Suppressor macrophage treated with lipopolysaccharide for 1 hour (primary cell): ENCODE results near the gene EHF.
"Not testable (repeated sequence)": the region's sequence is repeated elsewhere in the genome, so short reads cannot be mapped to it uniquely, and the experiment has no call there.

Experiments used
- DNase-seq, 3 donors: peaks; one replicate each; pipeline ENCODE4 v3.0.0-alpha.2; 2020 to 2022

Gene EHF

GRCh38 chr11:34620820-34621792 lies at the start of gene EHF:
Gene EHF (plus strand): TSS chr11:34621093. CDS start chr11:34642631, 21,538 bp downstream.
- DNase-seq, result peak; percentile 50 to 68 (median 57)

- DNase-seq, result peak in 1 of 3 donors; percentile 18
These were observed 47.4 kb upstream of the EHF start for GRCh38 chr11:34573537-34573936.

GRCh38 chr11:34575261-34575660 lies 45.6 kb upstream of the EHF start:
- no peak for DNase-seq

GRCh38 chr11:34575671-34576070 lies 45.2 kb upstream of the EHF start:
- DNase-seq, result peak; percentile 69 to 87 (median 81)

GRCh38 chr11:34576331-34576730 lies 44.6 kb upstream of the EHF start:
- no peak for DNase-seq

- no peak for DNase-seq
These were observed 37.1 kb upstream of the EHF start for GRCh38 chr11:34583818-34584217.

- DNase-seq, result peak in 2 of 3 donors; percentile 43 to 75
These were observed 35.6 kb upstream of the EHF start for GRCh38 chr11:34585304-34585734.

GRCh38 chr11:34585735-34586487 lies 35.0 kb upstream of the EHF start:
- DNase-seq, result peak; percentile 61 to 90 (median 79)

GRCh38 chr11:34586488-34587281 lies 34.2 kb upstream of the EHF start:
- DNase-seq, result no peak

GRCh38 chr11:34587282-34587677 lies 33.6 kb upstream of the EHF start:
- DNase-seq, result no peak

- peak in 1 of 3 donors; percentile 31 for DNase-seq
These were observed 32.9 kb upstream of the EHF start for GRCh38 chr11:34588023-34588422.

- no peak for DNase-seq
These were observed 32.2 kb upstream of the EHF start for GRCh38 chr11:34588701-34589100.

GRCh38 chr11:34589177-34589576 lies 31.7 kb upstream of the EHF start:
- DNase-seq, result not testable (repeated sequence)

- peak in 1 of 3 donors; percentile 33 for DNase-seq
These were observed 27.8 kb upstream of the EHF start for GRCh38 chr11:34593085-34593484.

GRCh38 chr11:34594603-34595002 lies 26.3 kb upstream of the EHF start:
- no peak for DNase-seq

GRCh38 chr11:34595391-34595790 lies 25.5 kb upstream of the EHF start:
- no peak for DNase-seq

GRCh38 chr11:34595960-34596644 lies 24.8 kb upstream of the EHF start:
- DNase-seq, result no peak

- DNase-seq, result no peak
These were observed 21.4 kb upstream of the EHF start for GRCh38 chr11:34599406-34599945.

GRCh38 chr11:34600339-34601084 lies 20.4 kb upstream of the EHF start:
- no peak for DNase-seq

GRCh38 chr11:34601085-34601444 lies 19.8 kb upstream of the EHF start:
- DNase-seq, result no peak

GRCh38 chr11:34601609-34602008 lies 19.3 kb upstream of the EHF start:
- no peak for DNase-seq
